Mesenchymal stem cell (in vitro differentiated cells and primary cell): ENCODE data around the gene ENTHD1.

Experiments used
- DNase-seq: peaks from one replicate; pipeline ENCODE4 v3.0.0-alpha.2; 2013
- H2AFZ ChIP-seq: one replicate; pipeline ENCODE4 v1.6.1; 2013; ENCODE audit warnings: low read depth, mild to moderate bottlenecking, control low read depth, inconsistent platforms, low read length, moderate library complexity
- H2AK5ac ChIP-seq: 2 replicates; pipeline ENCODE4 v1.6.1; 2013; ENCODE audit warnings: low read length, moderate library complexity, mild to moderate bottlenecking, inconsistent platforms; ENCODE audit not compliant: severe bottlenecking
- H2BK120ac ChIP-seq: one replicate; pipeline ENCODE4 v1.6.1; 2013; ENCODE audit warnings: low read depth, mild to moderate bottlenecking, inconsistent platforms, low read length, moderate library complexity
- H2BK12ac ChIP-seq, 2 experiments: one replicate each; pipeline ENCODE4 v1.6.1; 2013; ENCODE audit warnings: inconsistent platforms in 2 of 2, low read length in 2 of 2, mild to moderate bottlenecking in 2 of 2, moderate library complexity in 2 of 2, control low read depth in 1 of 2
- H2BK15ac ChIP-seq: one replicate; pipeline ENCODE4 v1.6.1; 2013; ENCODE audit warnings: mild to moderate bottlenecking, low read depth, inconsistent platforms; ENCODE audit not compliant: poor library complexity, severe bottlenecking
- H2BK5ac ChIP-seq: 2 replicates; pipeline ENCODE4 v1.6.1; 2013; ENCODE audit warnings: low read depth, mild to moderate bottlenecking, low read length, control low read depth, inconsistent platforms; ENCODE audit not compliant: poor library complexity, severe bottlenecking
- H3K14ac ChIP-seq, 2 experiments: one replicate each; pipeline ENCODE4 v1.6.1; 2013; ENCODE audit warnings: inconsistent platforms in 2 of 2, low read length in 2 of 2, control low read depth in 1 of 2, mild to moderate bottlenecking in 1 of 2, moderate library complexity in 1 of 2
- H3K18ac ChIP-seq, 2 experiments: one replicate each; pipeline ENCODE4 v1.6.1; 2013; ENCODE audit warnings: inconsistent platforms in 2 of 2, low read length in 2 of 2, control low read depth in 1 of 2, low read depth in 1 of 2, mild to moderate bottlenecking in 1 of 2
- H3K23ac ChIP-seq, 2 experiments: one replicate each; pipeline ENCODE4 v1.6.1; 2013; ENCODE audit warnings: inconsistent platforms in 2 of 2, low read length in 2 of 2, mild to moderate bottlenecking in 2 of 2, moderate library complexity in 2 of 2, control low read depth in 1 of 2
- H3K27ac ChIP-seq: 2 replicates; pipeline ENCODE4 v1.5.1; 2013; ENCODE audit warnings: mild to moderate bottlenecking, moderate library complexity, low read length, control low read depth, inconsistent platforms; ENCODE audit not compliant: poor library complexity, severe bottlenecking
- H3K27me3 ChIP-seq, 2 experiments: 2 replicates each; pipeline versions ENCODE4 v1.6.1 to v1.7.0; 2013; ENCODE audit warnings: low read length in 2 of 2, mild to moderate bottlenecking in 2 of 2, moderate library complexity in 2 of 2, control low read depth in 1 of 2, inconsistent platforms in 1 of 2; ENCODE audit not compliant: control insufficient read depth in 1 of 2, insufficient read depth in 1 of 2
- H3K36me3 ChIP-seq, 2 experiments: 2 replicates each; pipeline versions ENCODE4 v1.6.1 to v1.7.0; 2013; ENCODE audit warnings: low read length in 2 of 2, control low read depth in 1 of 2, inconsistent platforms in 1 of 2, low read depth in 1 of 2, mild to moderate bottlenecking in 1 of 2; ENCODE audit not compliant: insufficient read depth in 2 of 2, control insufficient read depth in 1 of 2
- H3K4ac ChIP-seq, 2 experiments: one replicate each; pipeline ENCODE4 v1.6.1; 2013; ENCODE audit warnings: inconsistent platforms in 2 of 2, low read length in 2 of 2, mild to moderate bottlenecking in 2 of 2, moderate library complexity in 2 of 2, control low read depth in 1 of 2, low read depth in 1 of 2
- H3K4me1 ChIP-seq: 2 replicates; pipeline ENCODE4 v1.6.1; 2013; ENCODE audit warnings: low read depth, low read length, control low read depth; ENCODE audit not compliant: control insufficient read depth, insufficient read depth
- H3K4me2 ChIP-seq: 2 replicates; pipeline ENCODE4 v1.6.1; 2013; ENCODE audit warnings: low read length, mild to moderate bottlenecking, inconsistent platforms; ENCODE audit not compliant: poor library complexity, severe bottlenecking
- H3K4me3 ChIP-seq, 2 experiments: 2 replicates each; pipeline versions ENCODE4 v1.5.1 to v1.7.0; 2013; ENCODE audit warnings: low read length in 2 of 2, mild to moderate bottlenecking in 2 of 2, control low read depth in 1 of 2, low read depth in 1 of 2; ENCODE audit not compliant: insufficient read depth in 1 of 2
- H3K79me1 ChIP-seq: replicated peaks from 2 replicates; pipeline ENCODE4 v1.6.1; 2013; ENCODE audit warnings: mild to moderate bottlenecking, control low read depth, low read length, inconsistent platforms; ENCODE audit not compliant: poor library complexity, severe bottlenecking
- H3K9ac ChIP-seq: 2 replicates; pipeline ENCODE4 v1.7.0; 2013; ENCODE audit warnings: mild to moderate bottlenecking, low read length, moderate library complexity
- H3K9me3 ChIP-seq: 2 replicates; pipeline ENCODE4 v1.7.0; 2013; ENCODE audit warnings: mild to moderate bottlenecking, low read length; ENCODE audit not compliant: control insufficient read depth
- H4K8ac ChIP-seq: one replicate; pipeline ENCODE4 v1.6.1; 2013; ENCODE audit warnings: inconsistent platforms, mild to moderate bottlenecking, low read length, moderate library complexity
- H4K91ac ChIP-seq: one replicate; pipeline ENCODE4 v1.6.1; 2013; ENCODE audit warnings: mild to moderate bottlenecking, low read length, inconsistent platforms
- WGBS: methylation state at CpG from one replicate; pipeline ENCODE4 v1.1.7; 2013; ENCODE audit warnings: mixed read lengths; 5-methylcytosine and 5-hydroxymethylcytosine counted together

Gene ENTHD1

GRCh38 chr22:39927544-39927943, 34.0 kb upstream of the ENTHD1 start:
- no peak overlapping the region for H2BK12ac ChIP-seq
- no peak overlapping the region for H3K23ac ChIP-seq
- H3K36me3 ChIP-seq, result no peaks in the 10 kb centered on the region
- no peak overlapping the region for H2AK5ac ChIP-seq
- no peak overlapping the region for H2AFZ ChIP-seq
- H2BK120ac ChIP-seq, result no peak overlapping the region
- H3K4me2 ChIP-seq, result no peak overlapping the region
- H3K4me3 ChIP-seq, result no peak overlapping the region
- H3K14ac ChIP-seq, result no peak overlapping the region
- WGBS, result 55% methylated on average over 7 of the region's 7 CpGs
- H2BK5ac ChIP-seq, result no peak overlapping the region
- H4K91ac ChIP-seq, result no peak overlapping the region
- peaks cover 68 to 79% of the 10 kb centered on the region in 2 experiments for H3K27me3 ChIP-seq
- no peak overlapping the region for H3K4ac ChIP-seq
- no peak overlapping the region for H2BK15ac ChIP-seq
- H3K9ac ChIP-seq, result no peak overlapping the region
- H3K27ac ChIP-seq, result no peak overlapping the region
- no peaks in the 10 kb centered on the region for H3K79me1 ChIP-seq
- DNase-seq, result no peak
- H3K9me3 ChIP-seq, result no peaks in the 10 kb centered on the region
- H3K4me1 ChIP-seq, result no peaks in the 10 kb centered on the region
- H4K8ac ChIP-seq, result no peak overlapping the region
- no peak overlapping the region for H3K18ac ChIP-seq

- H3K27ac ChIP-seq, result no peak overlapping the region
- no peaks in the 10 kb centered on the region for H3K36me3 ChIP-seq
- no peak overlapping the region for H3K4ac ChIP-seq
- peaks cover 76 to 87% of the 10 kb centered on the region in 2 experiments for H3K27me3 ChIP-seq
- H3K9ac ChIP-seq, result no peak overlapping the region
- DNase-seq, result no peak
- no peak overlapping the region for H2BK120ac ChIP-seq
- H3K18ac ChIP-seq, result no peak overlapping the region
- no peak overlapping the region for H3K23ac ChIP-seq
- H4K91ac ChIP-seq, result no peak overlapping the region
- no peak overlapping the region for H3K4me2 ChIP-seq
- H2BK12ac ChIP-seq, result no peak overlapping the region
- no peak overlapping the region for H2BK15ac ChIP-seq
- WGBS, result 96% methylated on average over 4 of the region's 5 CpGs
- H2BK5ac ChIP-seq, result no peak overlapping the region
- no peak overlapping the region for H2AFZ ChIP-seq
- H3K14ac ChIP-seq, result no peak overlapping the region
- no peak overlapping the region for H4K8ac ChIP-seq
- H3K4me1 ChIP-seq, result no peaks in the 10 kb centered on the region
- no peak overlapping the region for H3K4me3 ChIP-seq
- H2AK5ac ChIP-seq, result no peak overlapping the region
- H3K79me1 ChIP-seq, result no peaks in the 10 kb centered on the region
- H3K9me3 ChIP-seq, result no peaks in the 10 kb centered on the region
Measured at GRCh38 chr22:39926753-39927152, 33.2 kb upstream of the ENTHD1 start.

- Histone ChIP-seq H3K4ac (no peak overlapping the region), H3K4me2 (no peak overlapping the region), H3K36me3 (no peaks in the 10 kb centered on the region), H2BK15ac (no peak overlapping the region), H3K27me3 (peaks cover 74 to 88% of the 10 kb centered on the region in 2 experiments), H3K27ac (no peak overlapping the region), H3K9me3 (no peaks in the 10 kb centered on the region), H2AFZ (no peak overlapping the region), H3K79me1 (no peaks in the 10 kb centered on the region), H3K14ac (no peak overlapping the region), H2BK5ac (no peak overlapping the region), H4K91ac (no peak overlapping the region), H3K23ac (no peak overlapping the region), H3K9ac (no peak overlapping the region), H2BK120ac (no peak overlapping the region), H3K18ac (no peak overlapping the region), H2BK12ac (no peak overlapping the region), H3K4me3 (no peak overlapping the region), H2AK5ac (no peak overlapping the region), H4K8ac (no peak overlapping the region), H3K4me1 (no peaks in the 10 kb centered on the region)
- WGBS, result 87% methylated on average over 7 of the region's 8 CpGs
- no peak for DNase-seq
Measured at GRCh38 chr22:39925909-39926679, 32.5 kb upstream of the ENTHD1 start.

DNA sequence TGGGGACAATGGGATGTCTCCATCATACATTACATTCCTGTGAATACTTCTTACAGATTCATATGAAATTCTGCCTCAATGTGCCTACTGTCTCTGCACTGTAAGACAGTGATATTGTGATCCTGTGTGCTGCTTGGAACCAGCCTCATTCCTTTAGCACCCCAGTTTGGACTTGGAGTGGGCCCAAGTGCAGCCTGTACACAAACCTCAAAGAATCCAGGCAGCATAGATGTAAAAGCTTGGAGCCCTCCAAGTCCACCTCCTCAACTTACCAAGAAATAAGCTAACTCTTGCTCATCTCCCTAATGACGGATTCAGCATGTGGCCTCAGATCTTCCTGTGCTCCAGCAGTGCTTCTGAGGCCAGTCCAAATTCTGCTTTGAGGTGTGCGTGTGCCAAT, 31.7 kb upstream of the ENTHD1 start:
- H2AFZ ChIP-seq, result no peak overlapping the region
- H3K9me3 ChIP-seq, result no peaks in the 10 kb centered on the region
- no peak overlapping the region for H2BK5ac ChIP-seq
- H3K79me1 ChIP-seq, result no peaks in the 10 kb centered on the region
- no peak overlapping the region for H4K8ac ChIP-seq
- no peaks in the 10 kb centered on the region for H3K36me3 ChIP-seq
- 84% methylated on average over 2 of the region's 2 CpGs for WGBS
- H4K91ac ChIP-seq, result no peak overlapping the region
- DNase-seq, result no peak
- H3K4me1 ChIP-seq, result no peaks in the 10 kb centered on the region
- H2BK120ac ChIP-seq, result no peak overlapping the region
- no peak overlapping the region for H2AK5ac ChIP-seq
- H2BK12ac ChIP-seq, result no peak overlapping the region
- H3K27ac ChIP-seq, result no peak overlapping the region
- no peak overlapping the region for H3K18ac ChIP-seq
- no peak overlapping the region for H3K9ac ChIP-seq
- H3K4me3 ChIP-seq, result no peak overlapping the region
- H3K4ac ChIP-seq, result no peak overlapping the region
- H3K4me2 ChIP-seq, result no peak overlapping the region
- peaks cover 74 to 88% of the 10 kb centered on the region in 2 experiments for H3K27me3 ChIP-seq
- H3K23ac ChIP-seq, result no peak overlapping the region
- no peak overlapping the region for H2BK15ac ChIP-seq
- H3K14ac ChIP-seq, result no peak overlapping the region
